Osteocyte (in vitro differentiated cells): Measurements from ENCODE around the gene TMEM107. TPM values are rescaled to one million over a fixed set of nuclear protein-coding genes. Genes with fewer than 3 reads are reported as not detected.

Experiments used
- DNase-seq: peaks from one replicate; pipeline ENCODE4 v3.0.0; 2021; ENCODE audit warnings: mixed read lengths; ENCODE audit not compliant: unreplicated experiment; ENCODE audit errors: extremely low spot score
- H3K27ac Mint-ChIP-seq: one replicate; pipeline ENCODE4 v1.8.0; 2021; ENCODE audit warnings: mild to moderate bottlenecking, mixed read lengths; ENCODE audit not compliant: unreplicated experiment
- H3K27me3 Mint-ChIP-seq: one replicate; pipeline ENCODE4 v1.8.0; 2021; ENCODE audit warnings: mixed read lengths; ENCODE audit not compliant: unreplicated experiment
- H3K36me3 Mint-ChIP-seq: one replicate; pipeline ENCODE4 v1.8.0; 2021; ENCODE audit warnings: mixed read lengths; ENCODE audit not compliant: unreplicated experiment
- H3K4me1 Mint-ChIP-seq: one replicate; pipeline ENCODE4 v1.8.0; 2021; ENCODE audit warnings: mixed read lengths; ENCODE audit not compliant: unreplicated experiment
- H3K4me3 Mint-ChIP-seq: one replicate; pipeline ENCODE4 v1.8.0; 2021; ENCODE audit warnings: mild to moderate bottlenecking, moderate library complexity, mixed read lengths; ENCODE audit not compliant: unreplicated experiment
- H3K9me3 Mint-ChIP-seq: one replicate; pipeline ENCODE4 v1.8.0; 2021; ENCODE audit warnings: mixed read lengths; ENCODE audit not compliant: unreplicated experiment
- total RNA-seq: library from RNA; stranded (reverse); gene quantifications from 2 replicates; pipeline ENCODE4 v1.2.1, GENCODE V29; 2021
- TF ChIP-seq, protein P1 (sequence below): fragments of 200-600 bp; sonication (generic); IDR thresholded peaks from 2 replicates; pipeline ENCODE4 v1.5.0; 2021; ENCODE audit warnings: antibody characterized with exemption, mild to moderate bottlenecking, moderate library complexity

The TMEM107 gene
- total RNA-seq, 1 donor from 2014 or later: 8.4 TPM

GRCh38 chr17:8125947-8126490 is 50.2 kb downstream of the TMEM107 start:
- Mint-ChIP-seq H3K36me3 (no peaks in the 10 kb centered on the region), H3K4me1 (peaks cover 42% of the 10 kb centered on the region), H3K27me3 (peaks cover 6% of the 10 kb centered on the region), H3K27ac (peak overlapping the region; percentile 69), H3K4me3 (peak overlapping the region; percentile 87), H3K9me3 (no peaks in the 10 kb centered on the region)
- TF ChIP-seq, protein P1, sequence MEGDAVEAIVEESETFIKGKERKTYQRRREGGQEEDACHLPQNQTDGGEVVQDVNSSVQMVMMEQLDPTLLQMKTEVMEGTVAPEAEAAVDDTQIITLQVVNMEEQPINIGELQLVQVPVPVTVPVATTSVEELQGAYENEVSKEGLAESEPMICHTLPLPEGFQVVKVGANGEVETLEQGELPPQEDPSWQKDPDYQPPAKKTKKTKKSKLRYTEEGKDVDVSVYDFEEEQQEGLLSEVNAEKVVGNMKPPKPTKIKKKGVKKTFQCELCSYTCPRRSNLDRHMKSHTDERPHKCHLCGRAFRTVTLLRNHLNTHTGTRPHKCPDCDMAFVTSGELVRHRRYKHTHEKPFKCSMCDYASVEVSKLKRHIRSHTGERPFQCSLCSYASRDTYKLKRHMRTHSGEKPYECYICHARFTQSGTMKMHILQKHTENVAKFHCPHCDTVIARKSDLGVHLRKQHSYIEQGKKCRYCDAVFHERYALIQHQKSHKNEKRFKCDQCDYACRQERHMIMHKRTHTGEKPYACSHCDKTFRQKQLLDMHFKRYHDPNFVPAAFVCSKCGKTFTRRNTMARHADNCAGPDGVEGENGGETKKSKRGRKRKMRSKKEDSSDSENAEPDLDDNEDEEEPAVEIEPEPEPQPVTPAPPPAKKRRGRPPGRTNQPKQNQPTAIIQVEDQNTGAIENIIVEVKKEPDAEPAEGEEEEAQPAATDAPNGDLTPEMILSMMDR: no peak
- no peak for DNase-seq

DNA sequence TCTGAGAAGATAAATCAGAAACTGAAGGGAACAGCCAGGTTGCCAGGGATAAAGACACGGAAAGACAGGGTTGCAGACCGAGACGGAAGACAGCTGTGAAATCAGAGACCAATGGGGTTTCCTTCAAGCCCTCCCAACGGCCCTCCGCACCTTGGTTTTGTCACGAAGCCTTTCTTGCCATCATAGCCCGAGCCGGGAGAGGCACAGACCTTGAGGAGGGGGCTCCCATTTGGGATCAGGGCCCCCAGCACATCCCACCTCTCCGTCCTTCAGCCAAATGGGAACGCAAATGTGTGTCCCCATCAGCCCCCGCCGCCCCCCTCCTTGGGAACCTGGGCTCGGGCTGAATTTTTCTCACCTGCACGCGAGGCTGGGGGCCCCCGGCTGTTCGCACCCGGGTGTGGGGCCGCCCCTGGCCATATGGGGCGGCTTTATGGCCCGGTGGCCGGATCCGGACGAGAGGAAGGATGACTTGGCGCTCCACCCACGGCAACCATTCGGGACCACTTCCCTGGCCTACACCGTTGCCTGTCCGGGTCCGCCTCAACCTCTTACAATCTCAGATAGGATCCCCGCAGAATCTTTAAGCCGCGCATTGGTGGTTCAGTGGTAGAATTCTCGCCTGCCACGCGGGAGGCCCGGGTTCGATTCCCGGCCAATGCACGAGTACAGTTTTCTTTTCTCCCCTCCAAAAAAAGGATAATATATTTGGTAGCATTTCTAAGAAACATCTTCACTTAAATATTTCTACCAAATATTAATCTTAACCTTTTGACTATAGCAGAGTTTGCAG is 50.8 kb downstream of the TMEM107 start:
- TF ChIP-seq, protein P1: no peak
- Mint-ChIP-seq H3K36me3 (no peaks in the 10 kb centered on the region), H3K4me1 (peaks cover 48% of the 10 kb centered on the region), H3K27ac (peak overlapping the region; percentile 69), H3K4me3 (peak overlapping the region; percentile 87), H3K9me3 (no peaks in the 10 kb centered on the region), H3K27me3 (peaks cover 6% of the 10 kb centered on the region)
- DNase-seq: peak; percentile 93

DNA sequence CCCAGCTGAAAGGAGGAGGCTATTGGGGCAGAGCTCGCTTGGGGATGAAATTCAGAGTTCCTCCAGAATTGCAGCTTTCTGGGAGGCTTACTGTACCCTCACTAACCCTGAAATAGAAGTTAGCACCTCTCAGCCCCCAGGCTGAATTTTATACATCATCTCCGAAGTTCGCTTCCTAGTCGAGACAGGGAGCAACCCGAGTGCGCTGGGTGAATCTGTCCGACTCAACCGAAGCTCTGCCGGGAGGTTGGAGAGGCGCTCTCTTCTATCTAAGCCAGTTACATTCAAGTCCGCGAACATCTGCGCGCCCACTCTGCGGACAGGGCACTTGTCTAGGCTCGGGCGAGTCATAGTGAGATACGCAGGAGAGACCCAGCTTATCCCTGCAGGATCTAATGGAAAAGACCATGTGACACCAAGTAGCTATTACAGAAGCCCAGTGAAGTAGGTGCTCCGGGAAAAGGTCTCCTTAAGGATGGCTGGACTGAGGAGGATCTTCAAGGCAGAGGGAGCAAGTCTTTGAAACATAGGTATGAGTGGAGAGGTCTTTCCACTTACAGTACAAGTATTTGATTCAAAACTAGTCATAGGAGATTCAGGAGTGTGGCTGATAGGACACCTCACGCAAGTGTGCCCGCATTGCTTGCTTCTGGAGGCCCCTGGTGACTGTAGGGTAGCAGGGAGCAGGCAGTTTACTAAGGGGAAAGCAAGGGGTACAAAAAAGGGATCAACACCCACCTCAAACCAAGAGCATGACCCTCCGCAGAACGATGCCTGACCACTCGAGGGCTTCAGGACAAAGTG is 51.6 kb downstream of the TMEM107 start:
- H3K4me1 Mint-ChIP-seq: peaks cover 56% of the 10 kb centered on the region
- peak overlapping the region; percentile 53 for H3K27ac Mint-ChIP-seq
- peak overlapping the region; percentile 87 for H3K4me3 Mint-ChIP-seq
- H3K36me3 Mint-ChIP-seq: no peaks in the 10 kb centered on the region
- no peaks in the 10 kb centered on the region for H3K27me3 Mint-ChIP-seq
- TF ChIP-seq, protein P1: no peak
- H3K9me3 Mint-ChIP-seq: no peaks in the 10 kb centered on the region
- DNase-seq: no peak

GRCh38 chr17:8123695-8124349 is 52.4 kb downstream of the TMEM107 start, which contains the start of gene HES7:
Gene HES7 (minus strand): TSS chr17:8124106. CDS start chr17:8124084, 22 bp downstream.
- Mint-ChIP-seq H3K36me3 (no peaks in the 10 kb centered on the region), H3K4me3 (peak within 1 kb of the TSS; percentile 87), H3K9me3 (no peaks in the 10 kb centered on the region), H3K27ac (peak within 1 kb of the TSS; percentile 82), H3K4me1 (peaks cover 59% of the 10 kb centered on the region), H3K27me3 (no peaks in the 10 kb centered on the region)
- DNase-seq: no peak
- TF ChIP-seq, protein P1: no peak
